T-helper 1 cell treated with Interleukin-12 subunit alpha and Interleukin-12 subunit beta and Interleukin-4 antibody, amounts not matched to agents 30 ng/mL and 1 ng/mL, for 36 hours (primary cell): ENCODE results near the gene OARD1. TPM values are rescaled to one million over a fixed set of nuclear protein-coding genes. Genes with fewer than 3 reads are reported as not detected.

ENCODE experiments used
- intact Hi-C: fragments of 100-400 bp; cut with micrococcal nuclease; formaldehyde crosslinking; loops from one replicate; pipeline ENCODE4 v1.15.1; 2024
- total RNA-seq: library from RNA; stranded (reverse); gene quantifications from 2 replicates; pipeline ENCODE4 v1.2.3, GENCODE V29; 2022

Gene OARD1
- total RNA-seq, 1 donor from 2014 or later: 25.2 TPM

DNA sequence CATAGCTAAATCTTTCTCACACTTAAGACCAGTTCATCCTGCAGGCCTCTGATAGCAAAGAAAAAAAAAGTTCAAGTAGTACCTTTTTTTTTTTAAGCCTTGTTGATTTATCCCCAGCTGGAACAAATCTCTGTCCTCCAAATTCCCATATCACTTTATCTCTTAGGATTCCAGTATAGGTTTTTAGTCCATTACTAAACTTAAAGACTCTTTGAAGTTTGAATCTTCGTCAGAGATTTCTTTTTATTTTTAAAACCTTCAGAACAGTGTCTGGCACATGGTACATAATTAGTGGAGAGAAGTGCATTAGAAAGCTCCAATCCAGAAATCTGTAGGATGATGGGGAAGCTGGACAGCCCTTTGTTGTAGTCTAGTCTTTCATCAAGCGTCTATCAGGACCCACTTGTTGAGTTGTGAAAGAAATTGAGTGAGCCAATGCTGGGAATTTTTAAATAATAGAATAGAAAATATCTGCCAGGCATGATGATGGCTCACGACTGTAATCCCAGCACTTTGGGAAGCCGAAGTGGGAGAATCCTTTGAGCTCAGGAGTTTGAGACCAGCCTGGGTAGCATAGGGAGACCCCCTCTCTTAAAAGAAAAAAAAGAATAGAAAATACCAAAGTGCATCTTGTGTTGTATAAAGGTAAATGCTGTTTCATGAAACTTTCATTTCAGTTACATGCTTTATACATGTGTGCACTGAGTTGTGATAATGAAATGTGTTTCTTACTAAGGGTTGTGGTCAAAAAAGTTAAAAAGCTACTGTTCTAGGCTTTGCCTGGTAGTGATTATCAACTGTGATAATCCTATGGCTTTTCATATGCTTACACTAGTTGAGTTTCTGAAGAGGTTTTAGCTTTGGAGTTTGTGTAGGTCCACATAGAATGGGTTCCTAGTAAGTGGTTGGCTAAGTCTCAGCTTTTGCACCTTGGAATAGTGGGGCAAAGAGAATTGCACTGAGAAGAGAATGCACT is 3.8 kb upstream of the OARD1 start:
- intact Hi-C loops: loop anchor here (10.0 kb wide), 1 partner anchor 1489 kb away; the partner anchor contains the start of gene UBR2

- intact Hi-C loops: loop anchor here (5.0 to 10.0 kb wide), 5 partner anchors 283 to 1848 kb away; partner anchors contain the start of genes KCNK5, MRPS10 and UBR2
These were observed 2.7 kb upstream of the OARD1 start for GRCh38 chr6:41074692-41075436.

DNA sequence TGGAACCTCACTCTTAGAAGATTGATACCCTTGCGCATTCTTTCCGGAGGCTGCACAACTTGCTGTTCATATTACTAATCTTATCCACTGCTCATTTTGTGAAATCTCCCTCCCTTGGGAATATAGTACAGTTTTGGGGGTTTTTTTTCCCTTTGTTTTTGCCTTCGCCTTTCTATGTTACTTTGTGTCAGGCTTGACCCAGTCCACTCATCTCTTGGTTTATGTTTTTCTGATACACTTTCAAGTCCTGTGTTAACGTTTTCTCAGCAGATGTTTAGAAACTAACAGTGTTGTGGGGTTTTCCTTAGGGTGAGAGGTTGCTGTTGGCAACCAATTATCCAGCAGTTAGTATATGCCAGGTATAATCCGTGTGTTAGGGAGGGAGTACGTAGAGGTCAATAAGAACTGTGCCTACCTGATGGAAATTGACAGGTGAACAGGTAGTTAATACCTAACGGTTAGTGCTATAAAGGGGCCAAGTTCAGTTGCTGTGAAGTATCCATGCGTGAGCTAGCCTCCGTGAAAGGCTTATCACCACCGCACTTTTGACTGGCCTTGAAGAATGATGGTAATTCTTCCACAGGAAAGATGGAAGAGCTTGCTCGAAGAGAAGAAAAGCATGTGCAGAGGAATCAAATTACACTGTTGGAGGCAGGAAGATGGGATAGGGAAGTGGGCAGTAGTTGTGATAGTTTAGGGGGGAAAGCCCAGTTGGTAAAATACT is 2.0 kb upstream of the OARD1 start:
- intact Hi-C loops: loop anchor here (1.0 to 10.0 kb wide), 12 partner anchors 222 to 1959 kb away; partner anchors contain the start of genes CCND3, FOXP4, KCNK5 and MRPS10

DNA sequence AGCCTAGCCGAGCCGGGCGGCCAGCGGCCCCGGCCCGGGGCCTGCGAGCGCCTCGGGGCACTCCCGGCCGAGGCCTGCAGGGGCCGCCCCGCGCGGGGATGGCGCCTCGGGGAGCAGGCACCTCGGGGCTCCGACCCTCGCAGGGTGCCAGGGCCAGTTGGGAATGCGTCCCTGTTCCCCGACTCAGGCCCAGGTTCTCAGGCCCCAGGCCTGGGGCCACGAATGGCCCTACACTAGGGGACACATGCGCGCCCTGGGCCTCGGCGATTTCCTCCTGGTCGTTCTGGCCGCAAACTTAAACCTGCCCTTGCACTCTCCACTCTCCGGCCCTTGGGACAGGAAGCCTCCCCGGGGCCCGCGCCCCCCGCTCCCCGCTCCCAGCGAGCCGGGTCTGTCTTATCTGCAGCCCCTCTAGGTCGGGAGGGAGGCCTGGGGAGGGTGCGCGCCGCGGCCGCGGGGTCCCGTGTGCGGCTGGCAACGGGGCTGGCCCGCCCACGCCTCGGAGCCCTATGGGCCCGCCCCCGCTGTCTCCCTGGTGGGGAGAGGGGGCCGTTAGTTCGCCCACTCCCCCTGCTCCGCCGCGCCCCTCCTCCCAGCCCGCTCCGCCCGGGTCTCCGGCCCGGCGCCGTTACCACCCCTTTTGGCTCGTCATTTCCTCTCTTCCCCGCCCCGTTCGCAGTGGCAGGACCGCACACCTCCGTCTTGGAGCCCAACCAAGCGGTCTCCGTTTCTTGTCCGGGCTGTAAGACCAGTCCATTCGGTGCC is 1.2 kb upstream of the OARD1 start:
- intact Hi-C loops: loop anchor here (1.0 to 10.0 kb wide), 12 partner anchors 223 to 1959 kb away; partner anchors contain the start of genes CCND3, FOXP4, KCNK5 and MRPS10

DNA sequence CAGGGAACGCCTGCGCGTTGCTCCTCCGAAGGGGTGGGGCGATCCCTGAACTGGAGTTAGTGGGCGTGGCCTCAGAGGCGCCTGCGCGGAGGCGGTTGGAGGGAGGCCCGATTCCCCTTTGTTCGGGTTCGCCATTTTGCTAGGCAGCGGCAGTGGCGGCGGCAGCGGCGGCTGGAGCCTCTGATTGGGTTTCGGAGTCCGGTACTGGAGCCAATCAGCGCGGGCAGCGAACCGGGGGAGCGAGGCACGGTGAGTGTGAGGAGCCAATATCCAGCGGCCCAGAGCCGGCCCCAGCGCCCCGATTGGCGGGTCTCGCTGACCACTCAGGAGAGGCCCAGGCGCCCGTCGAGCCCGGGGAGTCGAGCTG is 663 bp upstream of the OARD1 start, which contains the start of gene NFYA:
Gene NFYA (plus strand): TSS at position 139 of the 367 bp plus-strand sequence. CDS start 6,116 bp downstream, outside the sequence.
- intact Hi-C loops: loop anchor here (1.0 to 10.0 kb wide), 17 partner anchors 45 to 1958 kb away; partner anchors contain the start of genes CCND3, FOXP4, KCNK5 and MRPS10

DNA sequence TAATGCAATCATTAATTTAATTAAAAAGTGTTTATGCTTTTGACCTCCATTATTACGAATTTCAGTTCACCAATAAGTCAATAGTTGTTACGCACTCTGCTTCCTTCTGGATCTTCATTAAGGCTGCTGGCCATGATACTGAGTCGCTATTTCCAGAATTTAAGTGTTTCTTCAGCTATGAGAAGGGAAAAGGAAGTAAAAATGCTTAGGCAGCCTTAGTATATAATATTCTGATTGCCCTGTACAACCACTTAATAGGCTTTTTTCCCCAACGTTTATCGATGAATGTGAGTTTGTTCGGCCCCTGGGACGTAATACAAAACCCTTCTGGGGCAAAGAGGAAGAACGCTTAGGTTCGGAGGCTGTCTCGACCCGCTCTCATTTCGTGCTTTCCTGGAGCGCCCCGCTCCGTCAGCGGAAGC is 644 bp downstream of the OARD1 start:
- intact Hi-C loops: loop anchor here (1.0 to 10.0 kb wide), 7 partner anchors 65 to 1844 kb away; partner anchors contain the start of genes KCNK5, MRPS10 and UBR2

- intact Hi-C loops: loop anchor here (1.0 kb wide), 3 partner anchors 28 to 61 kb away; partner anchors contain the start of gene UNC5CL
These were observed 5.3 kb downstream of the OARD1 start for GRCh38 chr6:41066867-41067304.

DNA sequence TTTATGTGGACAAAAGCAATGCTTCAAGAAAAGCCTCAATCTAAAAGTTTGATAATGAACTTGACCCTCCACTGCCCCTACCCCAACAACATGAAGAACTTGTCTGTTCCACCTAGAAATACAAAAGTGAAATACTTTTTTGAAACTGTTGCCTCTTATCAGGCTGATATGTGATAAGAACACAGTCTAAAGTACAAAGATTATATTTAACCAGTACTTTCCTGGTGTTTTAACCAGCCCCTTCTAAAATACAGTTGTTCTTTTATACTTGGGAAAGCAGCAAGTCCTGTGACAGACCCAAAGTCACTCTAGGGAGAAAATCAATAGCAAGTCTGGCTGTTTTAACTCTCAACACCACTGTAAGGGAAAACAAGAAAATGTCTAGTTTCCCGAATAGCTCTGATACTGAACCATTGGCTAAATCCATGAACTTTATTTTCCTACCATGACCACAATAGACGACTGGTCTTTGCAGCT is 6.6 kb downstream of the OARD1 start:
- intact Hi-C loops: no loop called here

DNA sequence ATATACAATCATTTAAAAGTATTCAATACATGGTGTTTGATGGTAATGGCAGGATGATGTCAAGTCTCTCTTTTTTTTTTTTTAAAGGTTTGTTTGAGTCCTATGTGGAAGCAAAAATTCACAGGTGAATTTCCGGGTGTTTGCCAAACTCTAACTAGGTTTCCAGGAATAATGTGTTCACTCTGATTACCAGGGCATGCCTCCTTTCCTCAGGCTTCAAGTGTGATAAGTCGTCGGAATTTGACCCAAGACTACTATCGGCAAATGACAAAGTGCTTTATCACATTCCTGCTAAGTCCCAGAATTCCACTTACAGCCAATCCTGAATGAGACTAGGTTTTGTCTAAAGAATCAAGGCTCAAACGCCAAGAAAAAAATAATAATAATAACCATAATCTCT is 7.3 kb downstream of the OARD1 start:
- intact Hi-C loops: no loop called here

GRCh38 chr6:41063884-41064285 is 8.3 kb downstream of the OARD1 start:
- intact Hi-C loops: no loop called here

GRCh38 chr6:41062056-41062455 is 10.1 kb downstream of the OARD1 start:
- intact Hi-C loops: no loop called here

GRCh38 chr6:41061196-41061726 is 10.9 kb downstream of the OARD1 start:
- intact Hi-C loops: no loop called here

DNA sequence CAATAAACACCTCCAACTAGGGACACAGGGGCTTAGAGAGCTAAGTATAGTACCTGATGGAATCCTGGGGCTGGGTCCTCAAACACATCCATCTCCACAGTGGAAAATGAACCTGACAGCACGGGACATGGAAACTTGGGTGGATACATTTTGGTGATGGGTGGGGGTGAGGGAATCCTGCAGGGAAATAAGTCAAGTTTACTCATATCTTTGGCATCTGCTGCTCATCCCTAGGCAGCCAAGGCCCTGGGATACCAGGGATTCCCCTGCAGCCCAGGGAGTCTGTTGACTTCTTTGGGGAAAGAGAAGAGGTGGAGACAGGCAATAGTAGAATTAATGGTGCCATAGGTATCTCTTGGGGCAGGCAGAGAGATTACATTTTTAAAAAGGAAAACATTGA is 12.6 kb downstream of the OARD1 start:
- intact Hi-C loops: no loop called here

DNA sequence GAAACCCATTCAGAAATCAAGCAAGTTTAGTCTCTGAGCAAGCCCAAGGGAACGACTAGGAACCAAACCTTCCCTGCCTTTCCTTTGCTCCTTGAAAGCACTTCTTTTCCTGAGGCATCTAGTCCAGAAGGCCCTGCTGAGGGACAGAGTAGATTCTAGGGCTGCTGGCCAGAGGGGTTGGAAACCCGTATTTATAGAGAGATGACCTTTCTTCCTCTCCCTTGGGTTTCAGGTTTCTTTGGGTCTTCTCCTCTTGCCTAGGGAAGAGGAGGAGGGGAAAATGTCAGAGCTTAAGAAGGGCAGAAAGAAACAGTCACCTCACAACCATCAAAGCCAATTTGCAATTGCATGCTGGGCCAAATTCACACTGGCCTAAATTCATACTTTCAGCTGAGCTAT is 13.4 kb downstream of the OARD1 start:
- intact Hi-C loops: no loop called here

DNA sequence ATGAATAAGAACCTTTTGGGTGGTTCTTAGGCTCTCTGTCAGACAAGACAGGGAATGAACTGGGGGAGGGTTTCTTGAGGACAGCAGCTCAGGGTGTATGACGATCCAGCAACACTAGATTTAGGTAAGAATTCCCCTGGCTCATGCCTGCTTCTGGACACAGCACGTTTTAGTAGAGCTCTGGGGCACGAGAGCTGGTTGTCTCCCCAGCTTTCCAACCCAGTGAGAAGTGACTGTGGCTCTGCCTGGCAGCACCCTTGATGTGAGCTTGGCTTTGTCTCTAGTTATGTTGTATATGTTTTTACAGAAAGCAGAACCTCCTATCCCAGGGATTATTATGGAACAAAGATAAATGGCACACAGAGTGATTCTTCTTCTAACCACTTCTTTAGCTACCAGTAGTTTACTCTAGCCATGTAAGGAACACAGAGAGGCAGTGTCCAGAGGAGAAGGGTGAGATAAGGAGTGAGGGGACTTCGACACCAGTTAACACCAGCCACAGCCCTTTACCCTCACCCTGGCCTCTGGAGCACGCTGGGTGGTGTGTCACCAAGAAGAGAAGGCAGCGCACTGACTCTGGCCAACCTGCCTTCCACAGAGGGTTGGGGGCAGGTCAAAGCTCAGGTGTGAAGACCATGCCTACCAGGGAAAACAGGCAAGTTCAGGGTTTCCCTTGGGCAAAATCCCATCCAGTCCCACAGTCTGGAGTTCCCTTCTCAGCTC is 15.2 kb downstream of the OARD1 start:
- intact Hi-C loops: no loop called here

GRCh38 chr6:41055149-41055548 is 17.0 kb downstream of the OARD1 start:
- intact Hi-C loops: no loop called here

- intact Hi-C loops: no loop called here
These were observed 17.6 kb downstream of the OARD1 start for GRCh38 chr6:41054511-41054910.

- intact Hi-C loops: no loop called here
These were observed 19.1 kb downstream of the OARD1 start, which contains the start of gene APOBEC2 for GRCh38 chr6:41053041-41053440. Gene APOBEC2, plus strand, starts transcription at chr6:41053202. Its CDS starts 146 bp downstream, at chr6:41053348.

- intact Hi-C loops: no loop called here
These were observed 20.3 kb downstream of the OARD1 start for GRCh38 chr6:41051873-41052272.
